ENCODE data around the gene SYNPR.

SYNPR gene

DNA sequence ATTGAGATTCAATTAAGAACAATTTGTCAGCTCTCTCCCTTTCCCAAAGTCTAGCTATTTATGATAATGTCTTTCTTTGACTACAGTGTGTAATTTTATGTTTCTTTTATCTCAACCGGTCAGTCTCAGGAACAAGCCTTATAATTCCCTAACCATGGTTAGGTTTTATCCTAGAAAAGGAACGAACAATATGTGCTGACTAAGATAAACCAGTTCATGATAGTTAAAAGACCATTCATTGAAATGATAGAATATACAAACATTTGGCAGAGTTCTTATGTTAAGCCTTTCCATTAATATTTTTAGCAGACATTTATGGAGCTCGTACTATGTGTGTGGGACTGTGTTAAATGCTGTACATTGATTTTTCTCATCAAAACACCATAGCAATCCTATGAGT lies 106.3 kb downstream of the SYNPR start:
- no peak for DNase-seq (ENCODE audit: low spot score)

DNA sequence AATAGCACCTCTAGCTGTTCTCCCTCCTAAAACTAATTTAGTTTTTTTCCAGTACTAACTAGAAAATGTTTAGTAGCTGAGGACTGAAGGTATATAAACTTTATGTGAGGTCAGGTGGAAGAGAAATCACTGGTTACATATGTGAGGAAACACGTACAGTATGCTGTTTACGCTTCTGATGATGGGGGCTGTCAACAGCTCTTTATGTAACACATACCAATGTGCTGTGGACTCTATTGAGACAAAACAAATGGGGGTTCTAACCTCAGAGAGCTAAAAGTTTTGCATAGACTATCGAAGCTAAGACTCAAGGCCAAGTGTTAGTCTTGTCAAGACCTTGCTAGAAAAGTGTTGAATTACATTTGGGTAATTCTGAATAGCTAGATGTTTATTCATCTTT lies 107.5 kb downstream of the SYNPR start:
- no peak for DNase-seq (ENCODE audit: low spot score)

DNA sequence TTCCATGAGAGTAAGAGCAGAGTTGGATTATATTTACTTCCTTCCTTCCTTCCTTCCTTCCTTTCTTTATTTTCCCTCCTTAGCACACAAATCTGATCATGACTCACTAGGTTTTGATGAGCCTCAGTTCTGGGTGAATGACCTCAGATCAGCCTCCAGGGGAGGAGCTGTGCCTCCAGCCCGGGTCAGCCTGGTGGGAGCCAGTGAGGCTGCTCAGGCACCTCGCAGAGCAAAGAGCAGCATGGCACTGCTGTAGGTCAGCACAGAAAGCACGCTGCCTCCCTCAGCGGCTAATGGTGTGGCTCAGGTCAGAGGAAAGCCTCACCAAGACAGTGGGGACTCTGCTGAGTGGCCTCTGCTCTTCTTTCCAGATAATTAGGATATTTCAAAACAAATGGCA lies 108.5 kb downstream of the SYNPR start:
- no peak for DNase-seq (ENCODE audit: low spot score)

DNA sequence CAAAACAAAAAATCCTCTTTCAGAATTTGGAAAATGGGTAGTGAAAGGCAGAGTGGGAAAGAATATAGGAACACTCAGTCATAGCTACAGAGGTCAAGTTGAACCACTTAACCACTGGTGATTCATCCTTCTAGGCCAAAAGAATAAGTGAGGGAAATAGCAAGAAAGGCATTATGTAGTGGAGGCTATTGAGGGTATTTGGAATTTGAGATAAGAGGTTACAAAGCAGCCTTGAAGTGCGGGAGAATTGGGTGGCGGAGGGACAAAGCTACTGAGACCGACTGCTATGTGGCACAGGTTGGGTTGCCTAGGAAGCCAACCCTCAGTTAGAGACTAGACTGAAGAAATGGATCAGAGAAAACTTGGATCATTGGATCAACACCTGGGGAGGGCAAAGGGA lies 109.5 kb downstream of the SYNPR start:
- no peak for DNase-seq (ENCODE audit: low spot score)

DNA sequence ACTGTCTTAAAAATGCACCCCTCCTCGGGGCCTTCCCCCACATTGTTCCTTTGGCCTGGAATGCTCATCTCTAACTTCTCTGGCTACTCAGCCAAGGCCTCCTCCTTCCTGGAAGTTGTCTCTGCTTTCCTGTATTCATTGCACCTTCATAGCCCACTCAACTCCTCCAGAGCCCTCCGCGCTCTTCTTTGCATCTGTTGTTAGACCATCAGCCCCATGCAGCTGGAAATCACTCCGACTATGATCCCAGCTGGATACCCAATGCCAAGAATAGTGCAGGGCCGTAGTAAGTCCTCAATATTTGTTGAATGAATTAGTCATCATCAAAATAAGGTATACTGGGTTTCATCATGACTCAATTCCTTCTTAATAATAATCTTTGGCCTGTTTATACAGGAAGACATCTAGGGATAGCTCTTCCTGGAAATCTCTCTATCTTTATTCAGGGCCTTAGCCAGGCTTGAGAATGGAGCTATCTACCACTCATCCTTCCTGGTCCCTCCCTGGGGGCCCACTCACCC lies 112.7 kb downstream of the SYNPR start:
- no peak for DNase-seq (ENCODE audit: low spot score)

DNA sequence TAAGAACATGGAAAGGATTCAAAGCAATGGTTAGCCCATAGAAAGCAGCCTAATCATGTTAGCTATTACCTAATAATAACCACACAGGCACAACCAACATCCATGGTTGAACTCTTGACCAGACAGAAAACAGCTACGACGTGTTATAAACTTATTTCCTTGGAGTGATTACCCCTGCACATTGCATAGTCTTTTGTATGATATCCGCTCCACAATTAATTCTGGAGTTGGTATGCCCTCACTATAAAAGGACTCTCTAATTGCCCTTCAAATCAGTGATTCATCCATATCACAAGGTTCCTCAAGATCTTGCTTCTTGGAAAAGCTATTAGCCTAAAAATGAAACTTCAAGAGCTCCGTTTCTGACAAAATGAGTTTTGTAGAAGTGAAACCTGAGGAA lies 117.9 kb downstream of the SYNPR start:
- DNase-seq (ENCODE audit: low spot score), result no peak

DNA sequence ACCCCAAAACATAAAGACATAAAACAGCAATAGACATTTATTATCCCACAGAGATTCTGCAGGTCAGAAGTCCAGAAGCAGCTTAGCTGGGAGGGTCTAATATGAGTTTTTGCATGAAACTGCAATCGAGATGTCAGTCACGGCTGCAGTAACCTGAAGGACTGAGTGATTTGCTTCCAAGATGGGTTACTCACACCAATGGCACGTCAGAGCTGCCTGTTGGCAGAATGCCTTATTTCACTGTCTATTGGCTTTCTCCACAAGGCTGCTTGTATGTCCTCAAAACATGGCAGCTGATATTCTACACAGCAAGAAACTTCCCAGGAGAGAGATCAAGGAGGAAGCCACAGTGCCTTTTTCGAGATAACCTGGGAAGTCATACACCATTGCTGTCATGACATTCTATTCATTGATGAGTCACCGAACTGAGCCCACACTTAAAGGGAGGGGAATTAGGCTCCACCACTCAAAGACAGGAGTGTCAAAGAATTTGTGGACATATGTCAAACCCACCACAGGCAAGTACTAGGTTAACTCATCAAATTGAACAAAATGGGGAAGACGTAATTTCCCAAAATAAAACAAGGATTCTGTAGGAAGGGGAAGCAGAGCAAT lies 122.2 kb downstream of the SYNPR start:
- no peak for DNase-seq (ENCODE audit: low spot score)

DNA sequence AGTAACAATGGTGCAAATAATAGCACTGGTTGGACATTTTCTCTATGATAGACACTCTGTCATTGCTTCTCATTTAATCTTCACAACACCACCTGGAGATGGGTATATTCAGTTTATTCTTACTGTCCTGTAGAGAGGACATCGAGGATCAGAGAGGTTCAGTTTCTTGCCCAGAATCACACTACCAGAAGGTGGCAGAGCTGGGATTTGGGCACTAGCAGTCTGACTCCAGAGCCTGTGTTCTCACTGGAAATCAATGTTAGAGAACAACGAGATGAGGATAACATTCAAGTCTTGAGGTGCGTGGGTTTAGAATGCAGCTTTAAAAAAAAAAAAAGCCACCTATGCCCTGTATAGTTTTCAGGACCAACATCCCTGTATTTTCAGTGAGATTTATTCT lies 127.8 kb downstream of the SYNPR start:
- no peak for DNase-seq (ENCODE audit: low spot score)

DNA sequence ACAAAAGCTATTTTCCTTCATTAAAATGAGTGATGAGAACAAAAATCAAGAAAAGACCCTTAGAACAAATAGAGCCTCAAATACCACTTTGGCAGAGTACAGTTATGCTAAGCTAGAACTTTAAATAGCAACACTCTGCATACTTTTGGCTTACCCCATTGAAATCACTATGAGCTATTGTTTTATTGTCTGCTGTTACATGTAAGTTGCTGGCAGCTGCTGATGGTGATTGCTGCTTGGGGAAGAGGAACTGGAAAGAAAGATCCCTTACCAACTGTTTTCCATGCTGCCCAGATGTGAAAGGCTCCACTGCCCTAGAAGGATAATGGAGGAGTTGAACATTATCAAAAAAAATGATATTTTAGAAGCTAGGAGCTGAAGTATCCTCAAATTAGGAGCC lies 135.4 kb downstream of the SYNPR start:
- no peak for DNase-seq (ENCODE audit: low spot score)

DNA sequence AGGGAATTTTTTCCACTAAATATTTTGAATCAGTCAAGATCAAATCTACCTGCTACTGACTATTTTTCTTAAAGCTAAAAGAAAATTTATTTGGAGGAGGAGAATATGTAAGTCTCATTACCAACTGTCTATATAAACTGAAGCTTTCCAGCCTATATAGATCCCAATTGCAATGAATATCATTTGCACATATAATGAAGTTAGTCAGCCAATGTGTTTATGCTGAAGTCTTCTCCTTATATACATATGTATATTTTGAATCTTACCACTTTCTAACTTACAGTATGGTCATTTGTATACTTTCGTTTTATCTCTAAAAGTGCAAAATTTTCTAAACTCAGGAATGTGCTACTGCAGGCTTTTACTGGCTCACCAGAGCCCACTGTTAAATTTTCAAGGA lies 136.5 kb downstream of the SYNPR start:
- DNase-seq (ENCODE audit: low spot score), result no peak

DNA sequence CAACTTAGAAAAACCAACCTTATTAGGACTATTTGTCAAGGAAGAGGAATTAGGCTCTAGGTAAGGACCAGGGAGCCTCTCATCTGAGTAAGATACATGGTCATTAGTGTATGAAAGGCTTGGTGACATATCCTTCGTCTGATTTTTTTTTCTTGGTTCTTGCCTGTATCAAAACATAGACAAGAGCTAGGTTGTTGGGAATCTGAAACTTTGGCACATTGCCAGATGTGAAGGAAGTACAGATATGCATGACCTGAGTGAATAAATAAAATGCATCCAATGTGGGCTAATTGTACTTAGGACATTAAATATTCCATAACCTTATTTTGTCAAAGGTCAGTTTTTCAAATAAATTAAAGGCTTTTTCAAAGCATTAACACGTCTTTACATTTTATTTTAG lies 151.8 kb downstream of the SYNPR start:
- no peak for DNase-seq (ENCODE audit: low spot score)

DNA sequence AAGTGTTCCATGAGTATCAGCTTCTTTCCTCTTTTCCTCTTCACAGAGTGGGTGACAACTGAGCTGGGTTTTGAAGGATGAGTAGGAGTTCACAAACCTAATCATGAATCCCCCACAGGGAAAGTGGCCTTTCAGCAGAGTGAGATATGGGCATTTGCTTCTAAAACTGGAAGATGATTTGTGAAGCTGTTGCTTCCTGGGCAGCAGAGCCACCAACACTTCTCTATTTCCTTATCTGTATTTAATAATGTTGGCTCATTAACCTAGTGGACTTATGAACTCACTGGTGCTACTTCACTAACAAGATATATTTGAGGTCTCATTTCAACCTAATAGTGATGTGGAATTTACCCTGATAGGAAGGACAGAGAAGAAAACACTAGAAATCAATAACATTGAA lies 152.8 kb downstream of the SYNPR start:
- DNase-seq (ENCODE audit: low spot score), result no peak

DNA sequence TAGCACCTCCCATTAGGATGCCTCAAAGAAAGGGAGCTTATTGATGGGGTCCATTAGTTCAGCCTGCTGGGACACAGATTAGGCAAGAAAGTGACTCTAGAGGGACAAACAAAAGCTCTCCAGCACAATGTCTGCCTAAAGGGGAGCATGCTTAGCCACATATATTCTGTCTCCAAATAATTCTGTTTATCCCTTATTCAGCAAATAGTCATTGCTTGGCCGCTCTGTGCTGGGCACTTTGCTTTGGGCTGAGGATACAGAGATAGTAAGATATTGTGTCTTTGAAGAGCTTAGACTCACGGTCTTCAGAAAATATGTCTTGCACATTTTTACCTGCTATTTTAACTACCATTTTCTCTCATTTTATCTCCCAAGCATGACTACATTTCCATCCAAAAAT lies 159.8 kb downstream of the SYNPR start:
- no peak for DNase-seq (ENCODE audit: low spot score)

DNA sequence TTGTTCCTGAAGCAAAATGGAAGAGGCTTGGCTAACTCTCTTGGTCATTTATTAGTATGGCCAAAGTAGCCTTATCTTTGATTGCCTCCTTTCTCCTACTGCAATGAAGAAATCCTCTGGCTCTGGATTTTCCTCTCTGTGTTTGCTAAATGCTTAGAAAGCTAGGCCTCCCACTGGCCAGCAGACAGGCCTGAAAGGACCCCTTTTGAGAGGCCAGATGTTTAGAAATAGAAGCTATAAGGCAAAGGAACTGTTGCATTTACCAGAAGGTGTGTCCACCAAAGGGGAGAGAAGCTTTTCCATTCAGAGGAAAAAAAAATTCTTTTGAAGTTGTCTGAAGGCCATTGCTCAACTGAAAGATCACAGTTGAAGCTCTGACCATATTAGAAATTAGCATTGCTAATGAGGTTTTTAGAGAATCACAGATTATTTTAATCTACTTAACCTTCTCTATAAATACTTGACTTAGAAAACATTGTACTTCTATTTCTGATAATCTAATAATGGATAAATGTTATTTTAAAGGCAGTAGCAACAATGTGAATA lies 160.8 kb downstream of the SYNPR start:
- no peak for DNase-seq (ENCODE audit: low spot score)

DNA sequence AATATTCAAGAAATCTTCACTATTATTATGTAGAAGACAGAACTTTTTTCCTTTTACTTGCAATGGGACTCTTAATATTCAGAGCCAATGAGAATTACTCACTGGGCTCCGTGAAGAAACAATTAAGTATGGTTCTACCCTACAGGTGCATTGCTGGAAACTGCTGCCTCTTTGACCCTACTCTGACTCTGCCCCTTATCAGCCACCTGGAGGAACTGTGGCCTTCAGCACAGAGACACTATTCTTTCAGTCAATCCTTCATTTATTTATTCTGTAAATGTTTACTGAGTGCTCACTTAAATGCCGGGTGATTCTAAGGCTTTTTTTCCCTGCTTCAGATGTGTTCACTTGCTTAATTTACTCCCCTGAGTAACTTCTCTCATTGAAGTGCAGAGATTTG lies 163.2 kb downstream of the SYNPR start:
- no peak for DNase-seq (ENCODE audit: low spot score)

DNA sequence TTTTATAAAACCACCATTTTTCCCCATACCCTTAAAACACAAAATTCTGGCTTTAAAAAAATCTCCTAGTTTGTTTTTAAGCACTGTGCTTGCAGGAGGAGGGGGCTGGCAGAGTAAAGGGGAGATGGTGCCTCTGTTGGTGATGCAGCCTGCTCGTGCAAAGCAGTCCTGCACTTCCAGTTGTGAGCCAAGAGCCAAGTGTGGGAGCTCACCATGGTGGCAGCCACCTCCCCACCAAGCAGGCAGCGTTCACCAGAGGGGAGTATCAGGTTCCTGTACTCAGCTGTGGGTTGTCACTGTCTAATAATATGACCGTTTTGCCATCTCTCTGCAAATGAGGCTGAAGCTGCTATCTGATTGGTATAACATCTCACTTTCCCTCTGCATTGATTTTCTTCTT lies 164.8 kb downstream of the SYNPR start:
- no peak for DNase-seq (ENCODE audit: low spot score)

DNA sequence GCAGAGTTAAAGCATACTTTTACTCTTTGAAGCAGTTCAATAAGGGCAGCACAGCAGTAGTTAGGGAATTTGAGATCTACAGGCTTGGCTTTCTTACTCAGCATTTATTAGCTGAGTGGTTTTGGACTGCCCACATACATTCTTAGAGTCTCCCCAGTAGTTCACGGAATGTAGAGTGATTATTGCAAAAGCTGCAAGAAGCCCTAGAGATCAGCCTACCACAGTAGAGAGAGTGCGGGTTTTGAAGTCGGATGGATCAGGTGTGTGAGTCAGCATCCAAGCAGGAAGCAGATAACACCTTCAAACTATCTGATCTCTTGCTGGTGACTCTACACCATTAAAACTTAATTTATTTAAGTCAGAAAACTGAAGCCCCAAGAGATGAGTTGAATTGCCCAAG lies 171.9 kb downstream of the SYNPR start:
- DNase-seq (ENCODE audit: low spot score), result no peak

DNA sequence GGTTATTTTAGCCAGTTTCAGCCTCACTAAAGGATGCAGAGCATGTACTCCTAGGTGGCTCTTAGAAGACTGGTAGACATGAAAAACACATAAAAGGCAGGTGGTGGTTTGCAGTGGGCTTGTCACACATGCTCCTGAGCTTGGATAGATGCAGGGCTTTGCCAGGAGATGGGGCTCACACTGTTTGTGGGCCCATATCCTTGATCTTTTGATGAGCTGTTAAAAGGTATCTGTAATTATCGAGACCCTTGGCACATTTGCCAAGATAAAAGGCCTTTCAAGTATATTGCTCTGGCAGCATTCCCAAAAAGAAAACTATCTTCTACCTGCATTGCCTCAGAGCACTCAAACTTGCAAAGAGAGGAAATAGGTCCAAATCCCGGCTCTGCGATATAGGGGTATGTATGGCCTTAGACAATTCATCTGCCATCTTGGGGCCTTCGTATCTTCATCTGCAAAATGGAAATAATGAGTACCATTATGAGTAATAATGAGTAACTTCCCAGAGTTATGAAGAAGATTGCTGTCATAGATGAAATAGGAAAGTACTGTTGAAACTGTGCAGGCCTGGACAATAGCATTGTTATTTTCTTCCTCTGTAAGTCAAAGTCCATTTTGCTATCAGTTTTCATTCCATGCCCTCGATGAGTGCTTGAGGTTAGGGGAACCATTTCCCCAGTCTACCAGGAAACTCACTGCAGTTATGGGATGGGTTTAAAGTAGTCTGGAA lies 172.7 kb downstream of the SYNPR start:
- no peak for DNase-seq (ENCODE audit: low spot score)

DNA sequence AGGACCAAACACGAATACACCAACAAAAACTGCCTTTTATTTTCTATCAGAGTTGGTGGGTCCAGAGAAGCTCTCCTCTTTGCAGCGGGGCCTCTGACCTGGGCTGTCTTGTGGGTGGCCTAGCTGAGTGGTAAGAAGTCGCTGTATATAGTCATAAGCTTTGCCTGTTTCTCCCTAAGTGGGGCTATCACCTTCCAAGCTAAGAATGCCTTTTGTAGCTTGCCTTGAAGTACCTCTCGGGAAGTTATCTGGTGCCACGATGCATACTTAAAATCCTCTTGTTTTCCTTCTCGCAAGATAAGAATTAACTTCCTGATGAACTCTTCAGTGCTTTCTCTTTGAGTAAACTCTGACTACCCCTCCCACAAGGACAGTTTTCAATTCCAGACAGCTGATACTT lies 178.8 kb downstream of the SYNPR start:
- DNase-seq (ENCODE audit: low spot score), result no peak

DNA sequence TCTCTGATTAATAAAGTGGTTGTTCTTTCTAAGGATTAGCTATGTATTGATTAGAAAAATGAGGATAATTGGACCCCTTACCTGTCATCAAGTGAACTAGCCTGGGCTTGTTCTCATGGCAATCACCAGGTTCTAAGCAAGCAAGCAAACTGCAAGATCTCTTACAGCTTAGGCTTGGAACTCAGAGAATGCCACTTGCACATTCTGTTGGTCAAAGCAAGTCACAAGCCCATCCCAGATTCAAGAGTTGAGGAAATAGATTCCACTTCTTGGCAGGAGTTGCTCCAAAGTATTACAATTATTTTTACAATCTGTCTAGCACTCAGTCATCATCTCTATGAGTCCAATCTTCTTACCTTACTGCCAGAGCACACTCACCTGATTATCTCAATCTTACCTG lies 180.3 kb downstream of the SYNPR start:
- DNase-seq (ENCODE audit: low spot score), result no peak

DNA sequence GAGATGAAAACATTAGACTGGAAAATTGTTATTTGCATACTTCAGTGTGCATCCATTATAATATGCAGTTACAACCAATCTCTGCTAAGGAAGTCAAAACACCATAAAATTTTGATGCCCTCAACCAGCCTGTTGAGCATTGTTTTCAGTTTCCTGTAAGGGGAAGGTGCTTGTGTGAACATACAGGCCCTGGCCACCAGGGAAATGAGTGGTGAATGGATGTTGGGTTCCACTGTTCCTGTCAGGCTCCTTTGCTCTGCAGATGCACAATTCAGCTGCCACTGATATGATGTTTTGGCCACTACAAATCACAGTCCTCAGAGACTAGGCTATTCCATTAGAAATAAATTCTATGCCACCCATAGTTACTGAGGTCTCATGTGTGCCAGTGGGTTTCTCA lies 184.6 kb downstream of the SYNPR start:
- DNase-seq (ENCODE audit: low spot score), result no peak

DNA sequence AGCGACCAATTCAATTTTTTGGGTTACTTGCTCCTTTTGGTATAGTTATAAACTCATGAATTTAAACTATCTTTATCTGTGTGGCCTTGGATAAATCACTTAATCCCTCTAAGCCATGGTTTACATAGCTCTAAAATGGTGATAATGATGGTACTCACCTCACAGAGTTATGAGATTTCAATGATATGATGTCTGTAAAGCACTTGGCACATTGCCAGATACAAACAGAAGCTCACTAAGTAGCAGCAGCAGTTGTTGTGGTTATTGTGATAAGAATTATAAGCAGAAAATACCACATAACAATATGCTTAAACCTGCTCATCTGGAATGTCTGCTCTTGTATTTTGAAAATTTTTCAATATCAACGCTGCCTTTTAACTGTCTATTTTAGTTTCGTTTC lies 189.3 kb downstream of the SYNPR start:
- DNase-seq (ENCODE audit: low spot score), result no peak

DNA sequence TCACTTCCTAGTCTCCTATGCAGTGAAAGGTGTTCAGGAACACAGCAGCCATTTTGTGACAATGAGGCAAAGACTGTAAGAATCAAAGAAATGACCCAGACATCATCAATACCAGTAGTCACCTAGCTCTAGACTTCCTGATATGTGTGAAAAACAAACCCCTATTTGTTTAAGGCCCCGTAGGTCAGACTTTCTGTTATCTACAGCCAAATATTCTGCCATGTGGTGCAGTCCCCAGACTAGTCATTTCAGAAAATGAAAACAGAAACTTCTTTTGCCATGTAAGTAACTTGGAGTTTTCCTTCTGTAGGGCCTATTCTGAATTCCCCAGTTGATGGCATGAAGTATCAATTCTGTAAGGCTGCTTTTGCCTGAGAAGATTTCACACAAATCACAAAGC lies 192.6 kb downstream of the SYNPR start:
- DNase-seq (ENCODE audit: low spot score), result no peak

DNA sequence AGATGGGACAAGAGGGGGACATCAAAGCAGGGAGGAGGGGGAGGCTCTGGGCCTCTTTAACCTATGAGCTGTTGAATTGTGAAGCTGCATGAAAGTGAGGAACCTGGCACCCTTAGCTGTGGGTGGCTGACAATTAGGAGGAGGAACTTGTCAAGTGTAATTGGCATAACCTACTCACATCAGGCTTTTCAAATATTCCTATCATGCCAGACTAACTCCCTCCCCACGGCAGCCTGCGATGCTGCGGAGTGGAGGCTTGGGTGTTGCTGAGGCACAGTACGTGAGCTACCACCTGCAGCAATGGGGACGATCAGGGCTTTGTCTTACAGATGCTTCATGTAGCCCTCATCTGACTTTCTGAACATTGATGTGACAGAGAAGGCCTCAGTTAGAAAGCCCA lies 193.7 kb downstream of the SYNPR start:
- no peak for DNase-seq (ENCODE audit: low spot score)
